GM21786 (cell line): ENCODE data around the gene SEC23A.
A peak's percentile ranks its signal among the peaks of the same experiment; 100 is the strongest.
"Not testable (repeated sequence)": the region's sequence is repeated elsewhere in the genome, so short reads cannot be mapped to it uniquely, and the experiment has no call there.

Source experiments
- ATAC-seq: cut with Tn5 transposase; IDR thresholded peaks from one replicate; pipeline ENCODE4 v1.9.1; 2021; ENCODE audit not compliant: unreplicated experiment

SEC23A gene

GRCh38 chr14:39102969-39103957 is at the start of gene SEC23A:
Gene SEC23A (minus strand): TSS chr14:39103235. CDS start chr14:39096118, 7,117 bp downstream.
- ATAC-seq: peak; percentile 93

GRCh38 chr14:39145266-39145966 is 42.4 kb upstream of the SEC23A start:
- no peak for ATAC-seq

GRCh38 chr14:39143226-39143625 is 40.2 kb upstream of the SEC23A start:
- not testable (repeated sequence) for ATAC-seq

- not testable (repeated sequence) for ATAC-seq
These were observed 38.6 kb upstream of the SEC23A start for GRCh38 chr14:39141623-39142022.

GRCh38 chr14:39140170-39140569 is 37.1 kb upstream of the SEC23A start:
- no peak for ATAC-seq

- no peak for ATAC-seq
These were observed 35.4 kb upstream of the SEC23A start for GRCh38 chr14:39138440-39138839.

GRCh38 chr14:39137835-39138234 is 34.8 kb upstream of the SEC23A start:
- ATAC-seq: not testable (repeated sequence)

GRCh38 chr14:39122330-39123138 is 19.5 kb upstream of the SEC23A start:
- ATAC-seq: no peak

- peak; percentile 82 for ATAC-seq
These were observed 11.2 kb upstream of the SEC23A start, which contains the start of gene GEMIN2 for GRCh38 chr14:39114073-39114838. Gene GEMIN2 (plus strand): TSS chr14:39114323. CDS start chr14:39114339, 16 bp downstream.

- no peak for ATAC-seq
These were observed 10.6 kb upstream of the SEC23A start for GRCh38 chr14:39113685-39114072.

GRCh38 chr14:39109893-39110715 is 7.1 kb upstream of the SEC23A start:
- ATAC-seq: no peak

GRCh38 chr14:39108791-39109190 is 5.8 kb upstream of the SEC23A start:
- ATAC-seq: no peak

GRCh38 chr14:39107591-39107996 is 4.6 kb upstream of the SEC23A start:
- ATAC-seq: no peak

GRCh38 chr14:39104078-39104801 is 1.2 kb upstream of the SEC23A start:
- not testable (repeated sequence) for ATAC-seq

GRCh38 chr14:39102265-39102968 is 618 bp downstream of the SEC23A start:
- ATAC-seq: peak; percentile 5

- ATAC-seq: no peak
These were observed 3.3 kb downstream of the SEC23A start for GRCh38 chr14:39099748-39100147.

GRCh38 chr14:39099215-39099614 is 3.8 kb downstream of the SEC23A start:
- ATAC-seq: not testable (repeated sequence)

GRCh38 chr14:39097159-39097558 is 5.9 kb downstream of the SEC23A start:
- ATAC-seq: no peak
